ENCODE data around the gene ABHD16A. TPM values are rescaled to one million over a fixed set of nuclear protein-coding genes. Genes with fewer than 3 reads are reported as not detected.

The ABHD16A gene
- total RNA-seq, 4 donors from 2014 or later = 47.3 to 81.4 (median 71.7) TPM

- intact Hi-C loops (cut with DNase I) = no loop called here
- H3K27me3 ChIP-seq = no peaks in the 10 kb centered on the region
- no peak for DNase-seq
- H3K4me1 ChIP-seq = no peaks in the 10 kb centered on the region
- peaks cover 66 to 71% of the 10 kb centered on the region in 2 donors for H3K36me3 ChIP-seq
- TF ChIP-seq CTCF (IDR thresholded peaks at IDR 0.05) (no peak), POLR2A (IDR thresholded peaks at IDR 0.05) (no peak)
- no peak overlapping the region for H3K4me3 ChIP-seq (replicated peaks in 1 of 3)
- H3K9me3 ChIP-seq = no peaks in the 10 kb centered on the region
- WGBS, 2 donors = 88 to 98% methylated on average over 4 of the region's 4 CpGs
- H3K27ac ChIP-seq = no peak overlapping the region
Measured at GRCh38 chr6:31692353-31692752, 10.8 kb downstream of the ABHD16A start.

GRCh38 chr6:31691564-31692108, 11.5 kb downstream of the ABHD16A start:
- H3K36me3 ChIP-seq = peaks cover 73 to 77% of the 10 kb centered on the region in 2 donors
- 96 to 97% methylated on average over 11 to 12 of the region's 12 CpGs for WGBS, 2 donors
- H3K4me1 ChIP-seq = no peaks in the 10 kb centered on the region
- intact Hi-C loops (cut with DNase I) = no loop called here
- no peak overlapping the region for H3K27ac ChIP-seq
- H3K9me3 ChIP-seq = no peaks in the 10 kb centered on the region
- no peaks in the 10 kb centered on the region for H3K27me3 ChIP-seq
- no peak for DNase-seq
- TF ChIP-seq CTCF (IDR thresholded peaks at IDR 0.05) = no peak
- no peak for TF ChIP-seq POLR2A (IDR thresholded peaks at IDR 0.05)
- no peak overlapping the region for H3K4me3 ChIP-seq (replicated peaks in 1 of 3)

- DNase-seq = no peak
- Histone ChIP-seq H3K4me1 (no peaks in the 10 kb centered on the region), H3K4me3 (replicated peaks in 1 of 3) (no peak overlapping the region), H3K36me3 (peaks cover 75 to 76% of the 10 kb centered on the region in 2 donors), H3K27me3 (no peaks in the 10 kb centered on the region), H3K27ac (no peak overlapping the region), H3K9me3 (no peaks in the 10 kb centered on the region)
- intact Hi-C loops (cut with DNase I) = no loop called here
- 94 to 95% methylated on average over 6 of the region's 6 CpGs for WGBS, 2 donors
- TF ChIP-seq POLR2A (IDR thresholded peaks at IDR 0.05) (no peak), CTCF (IDR thresholded peaks at IDR 0.05) (no peak)
Measured at GRCh38 chr6:31691078-31691463, 12.1 kb downstream of the ABHD16A start.

DNA sequence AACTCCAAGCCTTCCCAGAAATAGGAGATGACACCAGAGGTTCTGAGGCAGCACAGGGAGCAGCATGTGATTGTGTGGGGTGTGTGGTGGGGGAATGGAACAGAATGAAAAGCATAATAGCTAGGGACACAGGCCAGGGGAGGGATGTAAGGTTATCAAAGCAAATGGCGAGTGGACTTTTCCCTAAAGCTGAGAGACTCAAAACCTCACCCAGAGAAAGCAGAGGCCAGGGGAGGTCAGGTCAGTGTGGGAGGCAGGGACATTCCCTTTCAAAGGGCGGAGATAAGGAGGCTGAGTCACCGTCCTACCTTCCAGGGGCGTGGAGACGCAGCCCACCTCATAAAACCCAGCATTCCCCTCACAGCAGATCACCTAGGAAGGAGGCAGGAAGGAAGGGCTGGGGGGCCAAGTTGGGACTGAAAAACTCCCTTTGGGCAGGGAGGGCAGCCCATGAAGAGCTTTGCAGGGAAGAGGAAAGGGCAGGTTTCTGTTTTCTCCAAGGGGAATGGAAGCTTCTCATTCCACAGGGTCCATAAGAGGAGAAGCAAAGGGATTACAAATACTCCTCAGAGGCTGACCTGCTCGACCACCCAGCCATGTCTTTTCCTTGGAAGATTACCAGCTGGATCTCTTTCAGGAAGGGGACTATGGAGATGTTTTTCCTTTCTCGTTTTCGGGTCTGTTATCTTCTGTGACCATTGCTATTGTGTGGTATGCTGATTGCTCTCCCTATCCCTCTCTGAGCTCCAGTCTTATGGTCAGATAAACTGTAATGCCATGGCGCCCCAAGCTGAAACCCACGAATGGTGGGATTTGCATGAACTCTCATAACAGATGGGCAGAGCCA, 12.7 kb downstream of the ABHD16A start:
- no peak for TF ChIP-seq CTCF (IDR thresholded peaks at IDR 0.05)
- no peak for TF ChIP-seq POLR2A (IDR thresholded peaks at IDR 0.05)
- Histone ChIP-seq H3K4me1 (no peaks in the 10 kb centered on the region), H3K27ac (no peak overlapping the region), H3K9me3 (no peaks in the 10 kb centered on the region), H3K36me3 (peaks cover 68 to 71% of the 10 kb centered on the region in 2 donors), H3K4me3 (replicated peaks in 1 of 3) (no peak overlapping the region), H3K27me3 (no peaks in the 10 kb centered on the region)
- intact Hi-C loops (cut with DNase I) = no loop called here
- no peak for DNase-seq
- WGBS, 2 donors = 73% methylated on average over 10 of the region's 10 CpGs
